ENCODE measurements around the gene VPS39. TPM values are rescaled to one million over a fixed set of nuclear protein-coding genes. Genes with fewer than 3 reads are reported as not detected.
A peak's percentile ranks its signal among the peaks of the same experiment; 100 is the strongest.

Gene VPS39
- total RNA-seq, 4 donors from 2014 or later = 133 to 264 (median 205) TPM

- Histone ChIP-seq H3K4me3 (peak within 1 kb of the TSS in 1 of 4 donors; percentile 12), H3K9me3 (no peaks in the 10 kb centered on the region), H3K27me3 (no peaks in the 10 kb centered on the region), H3K36me3 (peaks cover 0 to 29% (median 10%) of the 10 kb centered on the region in 3 donors), H3K4me1 (peaks cover 0 to 10% (median 2%) of the 10 kb centered on the region in 4 donors), H3K27ac (no peak within 1 kb of the TSS)
- TF ChIP-seq CTCF (IDR thresholded peaks at IDR 0.05) = no peak
- TF ChIP-seq EP300 (IDR thresholded peaks at IDR 0.05) = no peak
- no peak for TF ChIP-seq POLR2A (IDR thresholded peaks at IDR 0.05)
- WGBS, 2 donors = 74 to 80% methylated on average over 7 to 8 of the region's 8 CpGs
- no peak for DNase-seq (ENCODE audit: low spot score in 2 of 2)
These were observed 51.7 kb downstream of the VPS39 start, which contains the start of gene PLA2G4F for GRCh38 chr15:42156243-42156922. TSS of gene PLA2G4F (minus strand) at chr15:42156636. CDS start at chr15:42156549, 87 bp downstream.

- no peak for DNase-seq (ENCODE audit: low spot score in 2 of 2)
- Histone ChIP-seq H3K36me3 (peaks cover 0 to 22% (median 9%) of the 10 kb centered on the region in 3 donors), H3K4me3 (peak overlapping the region in 1 of 4 donors; percentile 12), H3K27me3 (no peaks in the 10 kb centered on the region), H3K9me3 (no peaks in the 10 kb centered on the region), H3K4me1 (peaks cover 0 to 12% (median 2%) of the 10 kb centered on the region in 4 donors), H3K27ac (no peak overlapping the region)
- no peak for TF ChIP-seq EP300 (IDR thresholded peaks at IDR 0.05)
- no peak for TF ChIP-seq CTCF (IDR thresholded peaks at IDR 0.05)
- TF ChIP-seq POLR2A (IDR thresholded peaks at IDR 0.05) = no peak
- WGBS, 2 donors = 72 to 81% methylated on average over 27 of the region's 27 CpGs
These were observed 52.4 kb downstream of the VPS39 start for GRCh38 chr15:42155546-42156242.

GRCh38 chr15:42154956-42155355, 53.1 kb downstream of the VPS39 start:
- peaks cover 0 to 12% (median 2%) of the 10 kb centered on the region in 4 donors for H3K4me1 ChIP-seq
- peaks cover 0 to 14% (median 1%) of the 10 kb centered on the region in 3 donors for H3K36me3 ChIP-seq
- no peaks in the 10 kb centered on the region for H3K27me3 ChIP-seq
- no peak for TF ChIP-seq EP300 (IDR thresholded peaks at IDR 0.05)
- TF ChIP-seq CTCF (IDR thresholded peaks at IDR 0.05) = no peak
- no peak for TF ChIP-seq POLR2A (IDR thresholded peaks at IDR 0.05)
- 93 to 94% methylated on average over 14 of the region's 14 CpGs for WGBS, 2 donors
- DNase-seq (ENCODE audit: low spot score in 2 of 2) = no peak
- no peak overlapping the region for H3K27ac ChIP-seq
- H3K9me3 ChIP-seq = no peaks in the 10 kb centered on the region
- H3K4me3 ChIP-seq = no peak overlapping the region

GRCh38 chr15:42154212-42154941, 53.7 kb downstream of the VPS39 start:
- H3K9me3 ChIP-seq = no peaks in the 10 kb centered on the region
- peaks cover 0 to 12% (median 2%) of the 10 kb centered on the region in 4 donors for H3K4me1 ChIP-seq
- TF ChIP-seq POLR2A (IDR thresholded peaks at IDR 0.05) = no peak
- no peak for TF ChIP-seq CTCF (IDR thresholded peaks at IDR 0.05)
- no peak for TF ChIP-seq EP300 (IDR thresholded peaks at IDR 0.05)
- H3K27ac ChIP-seq = no peak overlapping the region
- H3K27me3 ChIP-seq = no peaks in the 10 kb centered on the region
- no peak for DNase-seq (ENCODE audit: low spot score in 2 of 2)
- no peak overlapping the region for H3K4me3 ChIP-seq
- WGBS, 2 donors = 81 to 83% methylated on average over 13 to 16 of the region's 16 CpGs
- H3K36me3 ChIP-seq = peaks cover 0 to 9% (median 0%) of the 10 kb centered on the region in 3 donors
